Stimulated activated CD4-positive, alpha-beta T cell treated with anti-CD3 and anti-CD28 coated beads, Interleukin-1b, Interleukin-23, amount 100 ng/mL, for 24 hours (primary cell): ENCODE measurements around the gene ACTL8.

Source experiments
- DNase-seq, 4 experiments: peaks; one replicate each; pipeline ENCODE4 v3.0.0-alpha.2; 2020; ENCODE audit warnings: low read depth in 4 of 4, low spot score in 1 of 4

The ACTL8 gene, protein sequence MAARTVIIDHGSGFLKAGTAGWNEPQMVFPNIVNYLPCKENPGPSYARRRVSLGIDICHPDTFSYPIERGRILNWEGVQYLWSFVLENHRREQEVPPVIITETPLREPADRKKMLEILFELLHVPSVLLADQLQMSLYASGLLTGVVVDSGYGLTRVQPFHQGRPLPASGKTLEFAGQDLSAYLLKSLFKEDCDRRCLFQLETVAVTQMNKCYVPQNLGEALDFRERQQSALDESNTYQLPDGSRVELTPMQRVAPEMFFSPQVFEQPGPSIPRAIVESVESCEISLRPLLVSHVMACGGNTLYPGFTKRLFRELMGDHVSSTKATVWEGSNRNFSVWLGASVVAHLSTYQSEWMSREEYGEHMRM

DNA sequence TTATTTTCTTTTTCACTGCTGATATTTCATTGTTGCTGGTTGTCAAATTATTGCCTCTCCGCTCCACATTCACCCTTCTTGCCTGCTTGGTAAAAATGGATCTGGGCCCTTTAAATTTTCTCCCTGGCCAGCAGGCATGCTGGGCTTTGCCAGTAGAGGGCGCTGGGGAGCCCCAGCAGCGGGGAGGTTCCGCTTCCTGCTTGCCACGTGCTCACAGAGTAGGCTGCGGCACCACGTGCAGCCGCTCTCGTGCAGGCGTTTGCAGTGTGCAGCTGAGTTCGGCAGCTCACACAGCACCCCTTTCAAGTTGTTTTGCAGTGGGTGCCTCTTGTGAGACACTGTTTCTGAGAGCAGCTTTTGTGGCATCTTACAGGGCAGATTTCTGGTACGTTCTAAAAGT, at the start of gene ACTL8:
ACTL8 (plus strand) TSS at position 214 of the 400 bp plus-strand sequence. CDS start 67,676 bp downstream, outside the sequence.
- no peak for DNase-seq

DNA sequence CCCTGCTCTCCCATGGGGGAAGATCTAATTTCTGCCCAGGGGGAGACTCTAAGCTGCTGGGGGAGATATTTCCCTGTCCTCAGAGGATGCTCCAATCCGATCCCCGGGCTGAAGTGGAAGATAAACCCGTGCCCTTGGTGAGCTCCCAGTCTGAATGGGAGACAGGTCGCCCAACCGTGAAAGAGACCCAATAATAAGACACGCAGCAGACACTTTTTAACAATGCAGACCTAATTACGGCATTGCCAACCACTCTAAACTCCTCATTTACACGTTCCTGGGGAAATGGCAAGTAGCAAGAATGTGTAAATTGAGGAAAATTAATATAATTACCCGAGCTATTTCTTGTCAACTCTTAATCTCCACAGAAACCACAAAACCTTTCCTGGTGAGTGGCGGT, 48.7 kb upstream of the ACTL8 start:
- DNase-seq = no peak

- no peak for DNase-seq
Observed at GRCh38 chr1:17709981-17710380, 45.2 kb upstream of the ACTL8 start.

DNA sequence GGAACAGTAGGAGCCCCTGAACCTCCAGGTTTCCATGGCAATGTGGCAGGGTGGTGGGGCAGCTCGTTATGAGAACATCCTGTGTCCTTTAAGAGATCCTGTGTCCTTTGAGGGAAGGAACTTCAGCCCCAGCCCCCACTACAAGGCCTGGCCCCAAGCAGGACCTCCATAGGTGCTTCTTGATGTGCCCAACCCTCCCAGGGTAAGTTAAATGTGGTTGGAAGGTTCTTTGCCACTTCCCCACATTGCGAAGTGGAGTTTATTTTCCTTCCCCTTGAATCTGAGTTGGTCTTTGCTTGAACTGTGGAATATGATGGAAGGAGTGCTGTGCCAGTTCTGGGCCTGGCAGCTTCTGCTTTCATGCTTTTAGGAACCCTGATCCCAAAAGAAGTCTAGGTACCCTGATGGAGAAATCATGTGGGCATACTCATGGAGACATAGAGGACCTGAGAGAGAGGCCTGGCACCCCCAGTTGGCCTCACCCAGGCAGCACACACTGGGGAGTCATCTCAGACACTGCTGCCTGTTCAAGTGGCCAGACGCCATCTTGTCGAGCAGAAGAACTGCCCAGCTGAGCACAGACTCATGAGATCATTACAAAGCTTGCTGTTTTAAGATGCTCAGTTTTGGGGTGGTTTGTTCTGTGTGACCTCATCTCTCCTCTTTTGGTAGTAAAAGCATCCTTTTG, 44.1 kb upstream of the ACTL8 start:
- DNase-seq = no peak

DNA sequence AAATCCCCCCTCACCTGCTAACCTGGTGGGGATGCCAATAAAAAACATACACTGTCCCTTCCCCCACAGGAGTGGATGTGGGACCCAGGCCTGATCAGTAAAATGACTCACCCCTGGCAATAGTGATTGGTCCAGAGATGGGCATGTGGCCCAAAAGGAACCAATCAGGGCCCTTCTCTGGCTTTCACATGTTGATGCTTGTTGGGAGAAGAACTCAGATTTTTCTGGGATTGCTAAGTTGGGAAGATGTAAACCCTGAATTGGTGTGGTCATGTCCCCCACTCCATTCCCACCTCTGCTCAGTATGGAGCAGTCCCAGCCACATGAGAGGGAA, 43.6 kb upstream of the ACTL8 start:
- DNase-seq = no peak

DNA sequence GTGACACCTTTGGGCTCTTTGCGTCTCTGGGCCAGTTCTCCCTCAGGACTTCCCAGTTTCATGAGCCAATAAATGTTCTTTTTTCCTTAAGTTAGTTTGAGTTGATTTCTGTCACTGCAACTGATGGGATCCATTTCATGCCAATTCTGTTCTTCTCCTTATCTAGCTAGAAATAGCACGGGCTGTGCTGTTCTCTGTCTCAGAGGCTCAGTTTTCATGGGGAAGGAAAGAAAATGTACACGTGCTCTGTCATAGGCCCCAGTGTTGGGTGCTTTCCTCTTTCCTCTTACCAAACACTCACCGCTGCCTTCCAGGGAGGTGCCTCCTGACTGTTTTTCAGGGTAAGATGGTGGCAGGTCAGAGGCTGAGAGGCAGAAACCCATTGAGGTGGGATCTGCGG, 43.2 kb upstream of the ACTL8 start:
- DNase-seq = no peak

DNA sequence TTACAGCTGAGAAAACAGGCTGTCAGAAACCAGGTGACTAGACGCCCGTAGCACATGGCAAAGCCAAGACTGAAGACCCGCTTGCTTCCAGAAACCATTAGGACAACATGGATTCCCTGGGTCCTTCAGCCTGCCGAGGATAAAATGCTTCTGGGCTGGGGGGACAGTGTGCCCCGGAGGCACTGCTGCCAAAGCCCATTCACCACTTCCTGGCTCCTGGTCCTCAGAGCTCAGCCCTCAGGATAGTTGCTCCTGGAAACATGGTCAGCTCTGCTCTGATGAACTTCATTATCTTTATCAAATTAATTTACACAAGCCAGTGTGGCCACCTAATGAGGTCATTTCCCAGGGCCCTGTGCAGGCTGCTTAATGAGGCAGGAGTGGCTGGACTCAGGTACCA, 41.1 kb upstream of the ACTL8 start:
- DNase-seq = no peak

DNA sequence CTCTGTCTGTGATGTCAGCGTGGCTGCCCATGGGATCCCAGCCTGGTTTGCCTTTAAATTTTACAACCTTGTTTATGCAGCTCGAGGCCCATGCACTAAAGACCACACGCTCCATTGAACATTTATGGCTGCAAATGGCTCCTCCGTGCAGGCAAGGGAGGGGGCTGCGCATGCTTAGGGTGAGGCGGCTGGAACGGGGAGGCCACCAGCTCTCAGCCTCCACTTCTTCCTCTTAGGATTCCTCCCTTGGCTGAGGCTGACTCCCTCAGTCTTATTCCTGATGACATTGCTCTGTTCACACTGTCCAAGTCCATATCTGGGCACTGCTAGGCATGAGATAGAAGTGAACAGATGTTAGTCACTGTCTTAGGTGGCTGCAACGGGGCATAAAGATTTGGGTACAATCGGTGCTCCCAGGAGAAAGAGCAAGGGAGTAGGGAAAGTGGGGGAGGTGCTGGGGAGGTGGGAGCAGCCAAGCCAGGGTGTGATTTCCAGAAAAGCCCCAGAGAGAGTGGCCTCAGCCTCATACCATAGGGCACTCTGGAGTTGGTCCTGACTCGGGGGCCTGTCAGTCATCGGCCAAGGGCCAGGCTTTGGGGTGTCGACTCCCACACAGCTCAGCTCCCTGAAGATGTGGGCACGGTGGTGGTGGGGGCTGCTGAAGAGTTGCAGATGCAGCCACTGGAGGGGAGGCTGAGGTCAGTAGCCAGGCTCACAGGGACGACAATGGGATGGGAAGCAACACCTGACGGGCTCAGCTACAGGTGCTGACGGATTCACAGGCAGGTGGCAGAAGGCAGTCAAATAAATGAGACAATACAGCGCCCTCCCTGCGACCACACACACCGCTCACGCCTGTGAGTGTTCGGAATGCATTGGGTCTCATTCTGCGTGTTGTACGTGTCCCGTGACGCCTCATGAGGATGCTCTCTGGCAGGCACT, 37.3 kb upstream of the ACTL8 start:
- no peak for DNase-seq

GRCh38 chr1:17719874-17720273, 35.3 kb upstream of the ACTL8 start:
- no peak for DNase-seq

GRCh38 chr1:17721444-17721843, 33.7 kb upstream of the ACTL8 start:
- no peak for DNase-seq

DNA sequence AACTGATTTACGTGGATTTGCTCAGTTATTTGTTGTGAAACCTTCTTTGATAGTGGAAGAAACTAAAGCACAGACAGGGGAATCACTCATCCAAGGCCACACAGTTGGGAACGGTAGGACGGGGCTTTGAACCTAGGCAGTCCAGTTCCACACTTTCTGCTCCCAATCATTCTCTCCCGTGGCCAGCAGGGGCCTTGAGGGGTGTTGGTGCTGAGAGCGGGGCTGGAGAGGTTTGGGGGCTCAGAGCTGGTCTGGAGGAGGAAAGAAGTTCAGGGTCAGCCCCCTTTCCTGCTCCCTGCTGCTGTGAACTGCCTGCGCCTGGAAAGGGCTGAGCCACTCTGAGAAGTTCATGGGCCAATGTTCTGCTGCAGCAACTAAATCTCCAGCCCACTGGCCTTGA, 31.4 kb upstream of the ACTL8 start:
- no peak for DNase-seq

DNA sequence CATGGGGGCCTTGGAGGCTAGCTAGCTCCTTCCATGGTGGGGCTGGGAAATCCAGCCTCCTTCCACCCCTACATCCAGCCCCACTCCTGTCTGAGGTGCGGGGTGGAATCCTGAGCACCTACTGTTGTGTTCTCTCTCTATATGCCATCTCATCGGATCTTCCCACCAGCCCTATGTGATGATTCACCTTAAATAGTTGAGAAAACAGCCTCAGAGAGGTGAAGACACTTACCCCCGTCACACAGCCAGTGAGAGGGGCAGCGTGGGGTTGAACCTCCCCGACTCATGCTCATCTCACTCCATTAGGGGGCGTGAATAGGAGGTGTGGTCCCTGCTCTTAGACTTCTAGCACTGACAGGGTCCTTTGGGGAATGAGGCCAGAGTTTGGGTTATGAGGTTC, 31.0 kb upstream of the ACTL8 start:
- DNase-seq = no peak

DNA sequence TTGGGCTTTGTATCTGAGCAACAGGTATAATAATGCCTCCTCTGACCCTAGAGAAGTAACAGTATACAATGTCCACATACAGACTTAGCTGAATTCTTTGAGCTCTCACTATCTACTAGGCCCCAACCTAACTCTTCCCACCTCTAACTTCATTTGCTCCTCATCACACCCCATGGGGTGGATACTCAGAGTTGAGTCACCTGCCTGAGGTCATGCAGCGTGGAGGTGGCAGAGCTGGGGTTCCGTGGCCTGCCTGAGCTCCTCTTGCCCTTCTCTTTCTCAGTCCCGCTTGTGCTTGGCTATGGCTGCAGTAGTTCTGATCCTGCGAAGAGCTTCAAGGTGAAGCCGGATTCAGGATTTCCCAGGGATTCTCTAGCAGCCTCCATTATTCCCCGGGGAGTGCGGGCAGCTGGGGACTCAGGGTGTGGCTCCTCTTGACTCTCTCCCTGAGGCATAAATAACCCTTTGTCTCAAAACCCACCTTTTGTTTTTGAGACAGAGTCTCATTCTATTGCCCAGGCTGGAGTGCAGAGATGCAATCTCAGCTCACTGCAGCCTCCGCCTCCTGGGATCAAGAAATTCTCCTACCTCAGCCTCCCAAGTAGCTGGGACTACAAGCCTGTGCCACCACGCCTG, 29.9 kb upstream of the ACTL8 start:
- DNase-seq = no peak

DNA sequence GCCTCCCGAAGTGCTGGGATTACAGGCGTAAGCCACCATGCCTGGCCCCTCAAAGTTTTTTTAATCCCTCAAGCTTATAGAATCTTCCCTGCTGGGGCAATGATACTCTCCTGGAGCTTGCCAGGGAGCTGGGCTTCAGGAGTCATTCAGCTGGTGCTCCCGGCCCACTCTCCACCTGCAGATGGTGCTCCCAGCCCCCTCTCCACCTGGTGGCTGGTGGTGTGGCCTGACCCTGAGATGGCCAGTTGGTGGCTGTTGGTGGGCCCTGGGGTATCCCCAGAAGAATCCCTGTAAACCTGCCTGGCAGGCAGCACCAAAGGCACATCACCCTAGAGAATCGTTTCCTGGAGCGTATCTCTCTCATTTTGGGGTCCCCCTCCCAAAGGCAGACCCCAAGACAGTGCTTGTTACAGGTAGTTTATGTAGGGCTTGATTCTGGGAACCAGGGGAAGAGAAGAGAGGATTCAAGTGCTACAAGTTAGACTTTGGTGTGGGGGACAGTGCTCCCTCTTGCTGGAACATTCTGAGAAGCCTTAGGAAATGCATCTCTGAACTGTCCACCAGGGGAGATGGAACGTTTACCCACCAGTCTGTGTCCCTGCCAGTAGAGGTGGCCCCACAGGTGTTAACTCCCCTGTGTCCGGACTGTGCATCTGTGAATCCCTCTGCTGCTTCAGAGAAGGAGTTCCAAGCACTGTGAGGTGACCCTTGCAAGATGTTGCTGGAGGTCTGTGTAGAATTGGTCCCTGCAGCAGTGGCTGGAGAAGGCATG, 29.1 kb upstream of the ACTL8 start:
- DNase-seq = no peak

- no peak for DNase-seq
Observed at GRCh38 chr1:17728123-17728712, 26.9 kb upstream of the ACTL8 start.

- no peak for DNase-seq
Observed at GRCh38 chr1:17729248-17729647, 25.9 kb upstream of the ACTL8 start.

DNA sequence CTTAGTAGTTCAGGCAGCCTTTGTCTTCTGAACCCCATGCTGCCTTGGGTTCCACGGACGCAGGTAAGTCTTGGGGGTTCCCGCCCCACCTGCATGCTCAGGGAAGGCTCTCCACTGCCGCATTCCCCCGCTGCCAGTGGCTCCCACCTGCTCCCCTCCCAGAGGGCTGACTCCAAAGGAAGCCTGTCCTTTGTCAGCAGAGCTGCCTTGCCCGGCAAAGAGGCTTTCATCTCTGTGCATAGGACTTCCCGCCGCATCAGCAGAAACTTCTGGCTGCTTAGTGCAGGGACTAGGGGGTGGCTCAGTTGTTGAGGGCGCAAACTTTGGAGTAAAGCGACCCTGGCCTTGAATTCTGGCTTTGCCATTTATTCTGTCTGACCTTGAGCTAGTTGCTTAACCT, 25.2 kb upstream of the ACTL8 start:
- DNase-seq = no peak

DNA sequence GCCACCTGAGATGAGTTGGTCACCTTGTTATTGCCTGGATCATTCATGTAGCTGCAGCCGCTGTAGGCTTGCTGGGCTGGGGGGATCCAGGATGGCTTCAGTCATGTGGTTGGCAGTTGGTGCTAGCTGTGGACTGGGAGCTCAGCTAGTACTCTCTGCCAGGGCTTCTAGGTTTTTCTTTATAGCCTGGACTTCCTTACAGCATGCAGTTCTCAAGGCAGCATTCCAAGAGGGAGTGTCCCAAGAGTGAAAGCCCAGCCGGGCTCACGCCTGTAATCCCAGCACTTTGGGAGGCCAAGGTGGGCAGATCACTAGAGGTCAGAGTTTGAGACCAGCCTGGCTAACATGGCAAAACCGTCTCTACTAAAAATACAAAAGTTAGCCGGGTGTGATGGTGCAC, 23.7 kb upstream of the ACTL8 start:
- DNase-seq = no peak

GRCh38 chr1:17732475-17732874, 22.7 kb upstream of the ACTL8 start:
- no peak for DNase-seq

- no peak for DNase-seq
Observed at GRCh38 chr1:17733661-17734060, 21.5 kb upstream of the ACTL8 start.
